Lower leg skin (tissue), 3 donors: ENCODE data around the gene STX4.

Experiments used
- CTCF ChIP-seq, 3 donors: fragments of 450-650 bp; IDR thresholded peaks; one replicate each; pipeline ENCODE4 v1.5.1; 2016; ENCODE audit warnings: antibody characterized with exemption in 3 of 3, mild to moderate bottlenecking in 3 of 3, moderate library complexity in 2 of 3
- POLR2A ChIP-seq, 2 donors: fragments of 450-650 bp; IDR thresholded peaks; one replicate each; pipeline ENCODE4 v1.6.1; 2016 to 2017; ENCODE audit warnings: antibody characterized with exemption in 2 of 2, mild to moderate bottlenecking in 1 of 2, moderate library complexity in 1 of 2

- TF ChIP-seq POLR2A (IDR thresholded peaks at IDR 0.05) = no peak
- no peak for TF ChIP-seq CTCF (IDR thresholded peaks at IDR 0.05)
These were observed 31.6 kb downstream of the STX4 start for GRCh38 chr16:31064882-31065461.
